ENCODE measurements around the gene TMEM94. TPM values are rescaled to one million over a fixed set of nuclear protein-coding genes. Genes with fewer than 3 reads are reported as not detected.
"Not testable (repeated sequence)": the region's sequence is repeated elsewhere in the genome, so short reads cannot be mapped to it uniquely, and the experiment has no call there.

TMEM94 gene
- total RNA-seq, 1 donor from 2014 or later, result 82.3 TPM

DNA sequence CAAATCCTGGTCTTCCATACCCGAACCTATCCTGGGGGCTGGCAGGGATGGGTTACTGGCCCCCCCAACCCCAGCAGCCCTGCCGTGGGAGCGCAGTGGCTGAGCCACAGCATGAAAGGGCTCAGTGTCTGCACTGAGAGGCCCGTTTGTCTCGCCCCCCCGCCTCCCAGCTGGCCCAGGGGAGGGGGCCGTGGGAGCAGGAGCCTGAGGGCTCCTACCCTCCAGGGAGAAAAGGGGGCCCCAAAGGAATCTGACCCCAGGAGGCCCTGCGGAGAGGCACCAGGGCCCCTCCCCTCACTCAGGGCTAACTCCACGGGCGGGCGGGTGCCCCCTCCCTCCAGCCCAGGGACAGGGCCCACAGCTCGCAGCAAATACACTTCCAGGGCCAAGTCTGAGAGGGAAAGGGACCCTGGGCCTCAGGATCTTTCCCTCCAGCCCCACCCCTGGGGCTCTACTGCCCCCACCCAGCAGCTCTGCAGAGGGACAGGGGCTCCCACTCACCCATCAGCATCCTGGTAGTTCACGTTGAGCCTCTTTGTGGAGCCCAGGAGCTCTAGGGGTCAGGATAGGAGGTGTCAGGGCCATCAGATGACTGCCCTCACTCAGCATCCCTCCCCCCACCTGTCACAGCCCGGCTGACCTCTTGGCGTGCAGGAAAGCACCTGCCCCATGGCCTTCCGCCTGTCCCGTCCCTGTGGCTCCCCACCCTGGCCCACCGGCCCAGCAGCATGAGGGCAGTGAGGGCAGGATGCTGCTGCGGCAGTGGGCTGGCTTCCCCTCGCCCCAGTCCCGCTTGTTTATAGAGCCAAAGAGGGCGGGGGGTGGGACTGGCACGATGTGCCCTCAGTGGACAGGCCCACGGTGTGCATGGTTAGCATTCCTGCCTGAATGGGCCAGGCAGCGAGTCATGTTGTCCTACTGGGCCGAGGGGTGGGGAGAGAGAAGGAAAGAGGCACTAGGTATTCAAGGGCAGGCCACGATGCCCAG is 51.6 kb downstream of the TMEM94 start:
- intact Hi-C loops (cut with micrococcal nuclease), result no loop called here

DNA sequence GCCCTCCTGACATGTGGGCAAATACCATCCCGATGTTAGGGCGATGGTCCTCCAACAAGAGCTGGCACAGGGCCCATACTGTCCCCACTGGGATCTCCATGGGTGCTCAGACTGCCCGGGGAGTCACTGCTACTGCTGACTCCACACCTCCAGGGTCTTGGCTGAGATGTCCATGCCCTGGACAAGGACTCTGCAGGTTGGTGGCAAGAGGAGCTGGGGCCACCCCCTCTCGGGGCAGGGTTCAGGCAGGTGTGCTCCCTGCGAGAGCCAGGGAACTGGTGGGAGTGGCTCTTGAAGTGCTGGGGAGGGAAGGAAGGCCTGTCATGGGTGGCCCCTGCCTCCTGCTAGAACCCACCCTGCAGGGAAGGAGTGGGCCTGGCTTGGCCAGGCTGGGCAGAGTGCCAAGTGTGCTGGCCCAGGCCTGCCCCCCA is 52.5 kb downstream of the TMEM94 start:
- intact Hi-C loops (cut with micrococcal nuclease), result no loop called here

GRCh38 chr17:75509528-75510258 is 53.3 kb downstream of the TMEM94 start:
- intact Hi-C loops (cut with micrococcal nuclease), result loop anchor here (10.0 kb wide), 2 partner anchors 475 to 525 kb away; partner anchors contain the start of gene CDR2L

DNA sequence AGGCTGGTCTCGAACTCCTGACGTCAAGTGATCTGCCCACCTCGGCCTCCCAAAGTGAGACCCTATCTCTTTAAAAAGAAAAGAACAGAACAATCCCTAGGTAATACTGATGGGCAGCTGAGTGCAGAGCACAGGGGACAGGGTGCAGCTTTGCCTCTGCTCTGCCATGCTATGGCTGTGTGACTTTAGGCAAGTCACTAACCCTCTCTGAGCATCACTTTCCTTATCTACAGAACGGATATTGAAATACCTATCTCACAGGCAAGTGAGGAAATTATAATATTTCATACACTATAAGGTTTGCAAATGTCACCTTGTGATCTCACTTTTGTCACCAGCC is 54.8 kb downstream of the TMEM94 start:
- intact Hi-C loops (cut with micrococcal nuclease), result loop anchor here (10.0 kb wide), 2 partner anchors 476 to 526 kb away; partner anchors contain the start of gene CDR2L

GRCh38 chr17:75511610-75512575 is 55.5 kb downstream of the TMEM94 start:
- intact Hi-C loops (cut with micrococcal nuclease), result loop anchor here (10.0 kb wide), 2 partner anchors 477 to 527 kb away; partner anchors contain the start of gene CDR2L

DNA sequence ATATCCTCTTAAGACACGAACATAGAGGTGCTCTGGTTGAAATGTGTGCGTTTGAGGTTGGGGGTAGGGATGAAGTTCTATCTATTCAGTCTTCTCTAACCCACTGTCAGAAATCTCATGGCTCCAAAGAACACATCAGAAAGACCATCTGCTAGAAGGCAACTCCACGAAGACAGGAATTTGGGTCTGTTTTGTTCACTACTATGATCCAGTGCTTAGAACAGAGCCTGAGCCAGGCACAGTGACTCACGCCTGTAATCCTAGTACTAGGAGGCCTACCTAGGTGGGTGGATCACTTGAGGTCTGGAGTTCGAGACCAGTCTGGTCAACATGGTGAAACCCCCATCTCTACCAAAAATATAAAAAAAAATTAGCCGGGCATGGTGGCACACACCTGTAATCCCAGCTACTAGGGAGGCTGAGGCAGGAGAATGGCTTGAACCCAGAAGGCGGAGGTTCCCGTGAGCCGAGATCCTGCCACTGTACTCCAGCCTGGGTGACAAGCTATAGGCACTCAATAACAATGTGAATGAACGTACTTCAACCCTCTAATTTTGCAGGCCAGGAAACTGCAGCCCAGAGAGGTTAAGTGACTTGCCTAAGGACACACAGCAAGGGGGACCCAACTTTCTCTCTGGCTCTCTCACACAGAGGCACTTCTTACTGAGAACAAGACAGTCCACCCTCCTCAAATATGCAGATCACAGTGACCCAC is 56.6 kb downstream of the TMEM94 start:
- intact Hi-C loops (cut with micrococcal nuclease), result loop anchor here (10.0 kb wide), 2 partner anchors 478 to 528 kb away; partner anchors contain the start of gene CDR2L

- intact Hi-C loops (cut with micrococcal nuclease), result loop anchor here (10.0 kb wide), 2 partner anchors 479 to 529 kb away; partner anchors contain the start of gene CDR2L
Measured at GRCh38 chr17:75513641-75514000, 57.2 kb downstream of the TMEM94 start.

DNA sequence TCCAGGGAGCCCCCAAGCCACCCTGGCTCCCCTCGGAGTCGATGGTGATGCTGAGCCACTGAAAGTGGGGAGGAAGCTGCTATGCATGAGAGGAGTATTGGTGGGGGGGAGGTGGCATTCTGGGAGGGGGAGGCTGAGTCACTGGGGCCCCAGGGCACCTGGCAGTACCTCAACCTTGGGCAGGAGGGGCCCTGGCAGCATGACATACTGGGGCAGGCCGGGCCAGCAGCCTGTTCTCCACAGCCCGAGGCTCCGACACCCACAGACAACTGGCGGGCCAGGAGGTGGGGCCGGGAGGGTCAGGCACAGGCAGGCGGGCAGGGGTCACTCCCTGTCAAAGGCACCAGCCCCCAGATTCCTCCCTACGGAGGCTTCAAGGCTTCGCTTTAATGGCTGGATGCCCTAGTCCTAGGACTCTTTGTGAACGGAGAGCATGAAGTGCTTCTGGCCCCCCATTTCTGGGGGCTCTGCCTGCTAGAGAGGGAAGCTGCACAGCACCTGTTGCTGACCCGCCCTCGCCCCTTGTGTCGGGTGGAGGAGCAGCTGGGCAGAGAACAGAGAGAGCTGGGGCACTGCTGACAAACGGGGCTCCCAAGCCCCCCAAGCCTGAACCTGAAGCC is 58.0 kb downstream of the TMEM94 start:
- intact Hi-C loops (cut with micrococcal nuclease), result loop anchor here (10.0 kb wide), 2 partner anchors 480 to 530 kb away; partner anchors contain the start of gene CDR2L

- intact Hi-C loops (cut with micrococcal nuclease), result loop anchor here (5.0 to 10.0 kb wide), 5 partner anchors 243 to 530 kb away; partner anchors contain the start of genes CDR2L, MIF4GD, UNK and WBP2
Measured at GRCh38 chr17:75514919-75515495, 58.6 kb downstream of the TMEM94 start.

DNA sequence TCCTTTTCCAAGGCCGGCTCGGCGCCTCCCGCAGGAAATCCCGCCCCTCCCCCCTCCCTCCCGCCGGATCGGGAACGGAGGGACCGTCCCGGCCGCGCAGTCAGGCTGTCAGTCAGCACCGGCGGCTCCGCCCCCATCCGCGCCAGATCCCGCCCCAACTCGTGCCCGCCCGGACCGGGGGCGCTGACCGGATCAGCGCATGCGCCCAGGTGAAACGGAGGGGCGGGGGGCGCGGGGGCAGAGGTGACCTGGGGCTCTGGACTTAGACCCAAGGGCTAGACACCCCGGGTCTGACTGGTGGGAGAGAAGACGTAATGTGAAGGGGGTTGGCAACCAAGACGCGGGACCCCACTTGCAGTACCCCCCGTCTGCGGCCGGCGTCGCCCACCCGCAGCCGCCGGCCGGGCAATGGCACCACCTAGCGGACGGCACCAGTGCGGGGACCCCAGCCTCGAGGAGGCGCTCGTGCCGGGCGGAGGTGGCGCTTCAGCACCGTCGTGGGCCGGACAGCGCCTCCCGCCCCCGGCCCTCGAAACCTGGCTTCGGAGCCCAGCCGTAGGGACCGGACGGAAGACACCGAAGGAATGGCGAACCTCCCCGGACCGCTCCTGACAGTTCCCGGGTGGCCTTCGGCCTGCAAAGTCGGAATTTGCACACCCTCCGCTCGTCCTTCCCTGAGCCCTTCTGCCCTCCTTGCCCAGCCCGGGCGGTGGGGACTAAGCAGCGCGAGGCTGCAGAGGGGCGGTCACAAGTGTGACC is 59.2 kb downstream of the TMEM94 start, which contains the start of gene CASKIN2:
Gene CASKIN2 (minus strand): TSS at position 42 of the 759 bp plus-strand sequence. CDS start 1,733 bp downstream, outside the sequence.
- intact Hi-C loops (cut with micrococcal nuclease), result loop anchor here (1.0 to 10.0 kb wide), 12 partner anchors 10 to 531 kb away; partner anchors contain the start of genes CDR2L, GRB2, LLGL2 and MIF4GD

DNA sequence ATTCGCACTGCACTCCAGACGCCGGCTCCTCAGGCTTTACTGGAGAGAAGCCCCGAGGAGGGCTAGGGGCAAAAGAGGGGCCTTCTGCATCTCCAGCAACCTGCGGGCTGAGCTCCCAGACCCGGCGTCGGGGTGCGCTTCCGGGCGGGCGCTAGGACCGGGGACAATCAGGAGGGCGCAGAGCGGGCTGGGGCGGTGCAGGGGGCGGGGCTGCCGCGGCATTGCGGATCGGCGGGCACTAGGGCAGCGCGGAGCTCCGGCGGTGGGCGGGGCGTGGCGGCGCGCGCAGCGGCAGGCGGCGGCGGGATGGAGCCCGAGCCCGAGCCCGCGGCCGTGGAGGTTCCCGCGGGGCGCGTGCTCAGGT is 59.8 kb downstream of the TMEM94 start, which contains the start of gene TSEN54:
Gene TSEN54 (plus strand): TSS at position 274 of the 364 bp plus-strand sequence. CDS start 33 bp downstream, at position 307.
- intact Hi-C loops (cut with micrococcal nuclease), result loop anchor here (1.0 to 10.0 kb wide), 12 partner anchors 9 to 531 kb away; partner anchors contain the start of genes CDR2L, GRB2, LLGL2 and MIF4GD

DNA sequence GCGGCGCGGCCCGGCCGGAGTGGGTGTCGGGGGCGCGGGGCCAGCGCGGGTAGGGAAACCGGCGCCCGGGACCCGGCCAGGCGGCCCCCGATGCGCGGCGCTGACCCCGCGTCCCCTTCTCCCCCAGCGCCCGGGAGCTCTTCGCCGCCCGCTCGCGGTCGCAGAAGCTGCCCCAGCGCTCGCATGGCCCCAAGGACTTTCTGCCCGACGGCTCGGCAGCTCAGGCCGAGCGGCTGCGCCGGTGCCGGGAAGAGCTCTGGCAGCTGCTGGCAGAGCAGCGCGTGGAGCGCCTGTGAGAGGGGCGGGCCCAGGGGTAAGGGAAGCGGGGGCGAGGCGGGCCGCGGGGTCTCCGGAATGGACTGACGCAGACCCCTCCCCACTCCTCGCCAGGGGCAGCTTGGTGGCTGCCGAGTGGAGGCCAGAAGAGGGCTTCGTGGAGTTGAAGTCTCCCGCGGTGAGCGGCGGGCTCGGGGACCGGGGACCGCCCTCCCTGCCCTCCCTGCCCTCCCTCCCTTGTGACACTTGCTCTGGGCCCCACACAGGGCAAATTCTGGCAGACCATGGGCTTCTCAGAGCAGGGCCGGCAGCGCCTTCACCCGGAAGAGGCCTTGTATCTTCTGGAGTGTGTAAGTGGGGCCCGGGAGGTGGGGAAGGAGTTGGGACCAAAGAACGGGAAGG is 60.3 kb downstream of the TMEM94 start:
- intact Hi-C loops (cut with micrococcal nuclease), result loop anchor here (1.0 to 10.0 kb wide), 12 partner anchors 9 to 532 kb away; partner anchors contain the start of genes CDR2L, GRB2, LLGL2 and MIF4GD

GRCh38 chr17:75517297-75517865 is 60.9 kb downstream of the TMEM94 start:
- intact Hi-C loops (cut with micrococcal nuclease), result loop anchor here (5.0 to 10.0 kb wide), 5 partner anchors 245 to 533 kb away; partner anchors contain the start of genes CDR2L, MIF4GD, UNK and WBP2

DNA sequence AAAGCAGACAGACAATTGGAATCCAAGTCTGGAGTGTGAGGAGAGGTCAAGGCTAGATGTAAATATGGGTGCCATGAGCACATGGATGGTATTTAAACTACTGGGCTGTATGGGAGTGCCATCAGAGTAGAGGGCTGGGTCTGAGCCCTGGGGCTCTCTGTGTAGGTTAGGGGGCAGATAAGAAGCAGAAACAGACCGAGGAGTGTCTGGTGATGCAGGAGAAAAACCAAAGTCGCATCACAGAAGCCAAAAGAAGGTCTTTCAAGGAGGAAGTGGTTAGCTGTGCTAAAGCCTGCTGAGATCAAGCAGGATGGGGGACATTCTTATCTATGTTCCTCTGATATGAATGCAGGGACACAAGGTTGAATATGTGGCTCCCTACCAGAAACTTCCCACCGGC is 61.8 kb downstream of the TMEM94 start:
- intact Hi-C loops (cut with micrococcal nuclease), result loop anchor here (1.0 to 10.0 kb wide), 6 partner anchors 246 to 727 kb away; partner anchors contain the start of genes CDR2L, MIF4GD, UNK and WBP2

DNA sequence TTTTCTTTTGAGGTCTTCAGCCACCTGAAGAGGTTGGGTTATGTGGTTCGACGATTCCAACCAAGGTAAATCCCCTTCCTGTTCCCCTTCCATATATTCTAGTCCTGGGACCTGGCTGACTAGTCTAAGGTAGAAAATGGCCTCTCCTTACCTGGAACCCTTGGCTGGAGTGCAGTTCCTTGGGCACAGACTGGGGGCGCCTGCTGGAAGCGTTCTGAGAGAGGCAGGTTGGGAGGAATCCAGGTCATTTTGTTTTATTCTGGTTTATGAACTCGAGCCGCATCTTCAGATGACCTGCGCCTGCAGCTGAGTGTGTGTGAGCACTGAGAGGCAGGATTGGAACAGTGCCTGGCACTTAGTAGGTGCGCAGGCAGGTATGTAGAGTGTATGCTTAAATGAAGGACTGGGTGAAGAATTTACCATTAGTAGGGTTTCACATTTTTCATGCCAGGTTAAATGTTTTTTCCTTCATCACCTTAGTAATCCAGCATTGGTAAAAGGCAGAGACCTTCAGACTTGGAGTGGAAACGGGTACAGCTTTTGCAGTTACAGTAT is 62.6 kb downstream of the TMEM94 start:
- intact Hi-C loops (cut with micrococcal nuclease), result loop anchor here (1.0 to 10.0 kb wide), 6 partner anchors 247 to 728 kb away; partner anchors contain the start of genes CDR2L, MIF4GD, UNK and WBP2

- intact Hi-C loops (cut with micrococcal nuclease), result not testable (repeated sequence)
Measured at GRCh38 chr17:75520413-75520812, 64.0 kb downstream of the TMEM94 start.
